K562 (cell line): ENCODE measurements around the gene DOCK4. TPM values are rescaled to one million over a fixed set of nuclear protein-coding genes. Genes with fewer than 3 reads are reported as not detected.

Source experiments
- ARID1B ChIP-seq: fragments of 450-650 bp; IDR thresholded peaks from 2 replicates; pipeline ENCODE4 v1.6.1; 2016; ENCODE audit warnings: antibody characterized with exemption, mild to moderate bottlenecking, inconsistent platforms
- ARNT ChIP-seq, 2 experiments: fragments of 450-650 bp; IDR thresholded peaks; 2 replicates each; pipeline ENCODE4 v1.6.1; 2016; ENCODE audit warnings: mild to moderate bottlenecking in 1 of 2
- CCAR2 ChIP-seq: fragments of 200-400 bp; formaldehyde crosslinking; IDR thresholded peaks from 2 replicates; pipeline ENCODE4 v1.6.1; 2017; ENCODE audit warnings: mild to moderate bottlenecking, low read depth, low read length
- FOXP1 ChIP-seq: sonication (generic); formaldehyde crosslinking; IDR thresholded peaks from 2 replicates; pipeline ENCODE4 v1.8.0; 2022; ENCODE audit warnings: mild to moderate bottlenecking, missing genetic modification reagents
- KDM5B ChIP-seq: fragments of 200-600 bp; sonication (generic); IDR thresholded peaks from 2 replicates; pipeline ENCODE4 v1.6.1; 2012; ENCODE audit warnings: low read depth, mild to moderate bottlenecking, moderate library complexity, low read length, control low read depth, inconsistent platforms; ENCODE audit not compliant: insufficient replicate concordance
- LARP7 ChIP-seq: fragments of 450-650 bp; IDR thresholded peaks from 2 replicates; pipeline ENCODE4 v1.6.1; 2016
- MNT ChIP-seq, 2 experiments: fragments of 450-650 bp; conservative IDR thresholded peaks; 2 replicates each; pipeline ENCODE4 v1.6.1; 2017; ENCODE audit warnings: mild to moderate bottlenecking in 2 of 2, moderate library complexity in 2 of 2
- MYBL2 ChIP-seq, 2 experiments: fragments of 450-650 bp in 1 of 2; sonication (generic) in 1 of 2; formaldehyde crosslinking in 1 of 2; IDR thresholded peaks; 2 replicates each; pipeline versions ENCODE4 v1.6.1 to v1.8.1; 2017 to 2022; ENCODE audit warnings: borderline replicate concordance in 1 of 2, inconsistent platforms in 1 of 2, low read depth in 1 of 2, mild to moderate bottlenecking in 1 of 2, missing genetic modification reagents in 1 of 2, moderate library complexity in 1 of 2
- NONO ChIP-seq, 2 experiments: fragments of 200-400 bp in 1 of 2; fragments of 450-650 bp in 1 of 2; formaldehyde crosslinking in 1 of 2; IDR thresholded peaks; 2 replicates each; pipeline ENCODE4 v1.6.1; 2017; ENCODE audit warnings: low read depth in 2 of 2, mild to moderate bottlenecking in 2 of 2, moderate library complexity in 2 of 2, low read length in 1 of 2
- STAG1 ChIP-seq: sonication (generic); formaldehyde crosslinking; IDR thresholded peaks from 2 replicates; pipeline ENCODE4 v1.5.0; 2020; ENCODE audit warnings: missing genetic modification reagents, borderline replicate concordance
- TAF9B ChIP-seq: fragments of 450-650 bp; IDR thresholded peaks from 2 replicates; pipeline ENCODE4 v1.6.1; 2018; ENCODE audit warnings: mild to moderate bottlenecking; ENCODE audit not compliant: partially characterized antibody
- TAL1 ChIP-seq: fragments of 450-650 bp; IDR thresholded peaks from 2 replicates; pipeline ENCODE4 v1.6.1; 2016; ENCODE audit warnings: mild to moderate bottlenecking
- TCF7 ChIP-seq: sonication (generic); IDR thresholded peaks from 2 replicates; pipeline ENCODE4 v1.6.1; 2016; ENCODE audit warnings: antibody characterized with exemption, borderline replicate concordance
- ZBTB11 ChIP-seq, 3 experiments: fragments of 200-800 bp in 1 of 3; fragments of 250-450 bp in 1 of 3; fragments of 450-650 bp in 1 of 3; sonication (Bioruptor Pico) in 1 of 3; sonication (Bioruptor generic) in 1 of 3; formaldehyde crosslinking in 1 of 3; IDR thresholded peaks; 2 replicates each; pipeline versions ENCODE4 v1.6.1 to v1.8.0; 2016 to 2022; ENCODE audit warnings: mild to moderate bottlenecking in 2 of 3, missing genetic modification characterization in 2 of 3, missing compliant biosample characterization in 1 of 3, moderate library complexity in 1 of 3
- ZNF282 ChIP-seq: sonication (generic); formaldehyde crosslinking; IDR thresholded peaks from 2 replicates; pipeline ENCODE4 v1.8.1; 2023; ENCODE audit warnings: missing genetic modification reagents
- ZNF75A ChIP-seq: fragments of 450-650 bp; formaldehyde crosslinking; IDR thresholded peaks from 2 replicates; pipeline ENCODE4 v1.4.0; 2020; ENCODE audit warnings: mild to moderate bottlenecking
- ZNF778 ChIP-seq: fragments of 450-650 bp; formaldehyde crosslinking; IDR thresholded peaks from 2 replicates; pipeline ENCODE4 v1.4.0; 2020; ENCODE audit warnings: mild to moderate bottlenecking, moderate library complexity
- polyA plus RNA-seq, 8 experiments: library from polyadenylated mRNA; depleted of rRNA in 4 of 8; stranded (reverse) in 5 of 8; unstranded in 3 of 8; fragments of >200 nt; fragmentation: Nextera tagmentation in 2 of 8; fragmentation: Illumina TruSeq in 1 of 8; extraction: Ambion mirVana in 2 of 8; extraction: Trizol in 1 of 8; gene quantifications; 2 replicates each; pipeline versions ENCODE4 v1.2.1 to v1.2.3, GENCODE V29; 2011 to 2014; ENCODE audit warnings: inconsistent platforms in 1 of 8, missing spikeins in 1 of 8
- total RNA-seq, 7 experiments: library from RNA; depleted of rRNA in 6 of 7; stranded (reverse); fragments of >200 nt in 6 of 7; fragmentation: Illumina TruSeq in 2 of 7; extraction: Trizol in 2 of 7; gene quantifications; 2 replicates each; pipeline versions ENCODE4 v1.2.1 to v1.2.3, GENCODE V29; 2011 to 2021; ENCODE audit warnings: low replicate concordance in 1 of 7
- TF ChIP-seq, protein P1 (sequence below), 3 experiments: IDR thresholded peaks in 2 of 3; conservative IDR thresholded peaks in 1 of 3; 2 replicates each; pipeline ENCODE4 v1.5.1; 2011 to 2012; ENCODE audit warnings: low read length in 3 of 3, mild to moderate bottlenecking in 3 of 3, control low read depth in 2 of 3, improper control_type of control experiment in 1 of 3, inconsistent platforms in 1 of 3, low read depth in 1 of 3, mixed read lengths in 1 of 3, moderate library complexity in 1 of 3; ENCODE audit not compliant: insufficient read depth in 2 of 3
- TF ChIP-seq, protein P2 (sequence below): fragments of 250-450 bp; sonication (Bioruptor Pico); IDR thresholded peaks from 2 replicates; pipeline ENCODE4 v1.9.0; 2021; ENCODE audit warnings: mild to moderate bottlenecking

Gene DOCK4
- total and polyA plus RNA-seq, 9 of the 15 experiments (the other 6 are each of a cell fraction or from before 2014, with no cell fraction given) = 0.42 to 5.7 (median 2.3) TPM

DNA sequence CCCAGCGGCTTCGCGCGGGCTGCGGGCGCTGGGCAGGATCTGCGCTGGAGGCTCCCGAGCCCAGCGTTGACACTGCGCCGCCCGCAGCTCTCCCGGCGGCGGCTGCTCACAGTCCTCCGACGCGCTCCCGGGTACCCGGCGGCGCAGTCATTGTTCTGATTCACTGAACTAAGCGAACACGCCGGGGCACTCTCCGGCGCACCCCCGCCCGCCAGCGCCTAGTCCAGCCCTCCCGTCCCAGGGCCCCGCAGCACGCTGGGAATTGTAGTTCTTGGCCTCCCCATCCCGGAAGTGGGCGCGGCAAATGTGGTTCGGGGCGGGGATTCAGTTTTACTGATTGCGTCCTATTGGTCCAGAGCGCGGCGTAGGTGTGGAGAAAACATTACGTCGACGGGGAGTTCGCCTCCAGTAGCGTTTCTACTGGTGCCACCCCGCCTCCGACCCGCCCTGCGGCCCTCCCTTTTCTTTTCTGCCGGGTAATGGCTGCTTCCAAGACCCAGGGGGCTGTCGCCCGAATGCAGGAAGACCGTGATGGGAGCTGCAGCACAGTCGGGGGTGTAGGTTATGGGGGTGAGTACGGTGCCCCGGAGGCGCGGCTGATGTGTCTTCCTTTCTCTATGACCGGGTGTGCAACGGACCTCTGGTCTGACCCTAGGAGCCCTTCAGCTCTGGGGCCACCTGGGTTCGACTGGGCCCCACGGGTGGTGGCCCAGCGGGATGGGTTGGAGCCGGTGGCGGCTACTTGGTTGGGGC lies at the start of gene DOCK4, which contains the start of gene ZNF277 (continued):
- no peak for TF ChIP-seq MYBL2 (IDR thresholded peaks at IDR 0.05; ENCODE audit: low read depth)
- no peak for TF ChIP-seq MYBL2 (CRISPR knock-in tag; IDR thresholded peaks at IDR 0.05; ENCODE audit: borderline replicate concordance)
- TF ChIP-seq LARP7 = 0 out of 2 replicates have a peak, but pooled peaks have one; percentile 32
- TF ChIP-seq MNT (conservative IDR thresholded peaks at IDR 0.05) = peak in 1 of 2 experiments; percentile 78; a peak in 2 of 4 replicates
- peak; percentile 74 for TF ChIP-seq KDM5B
- TF ChIP-seq TCF7 = no peak
- no peak for TF ChIP-seq NONO (IDR thresholded peaks at IDR 0.05; ENCODE audit: low read depth in 2 of 2, low read length in 1 of 2)
- no peak for TF ChIP-seq ARNT (IDR thresholded peaks at IDR 0.05)
- TF ChIP-seq ARID1B = no peak
- TF ChIP-seq, protein P1, sequence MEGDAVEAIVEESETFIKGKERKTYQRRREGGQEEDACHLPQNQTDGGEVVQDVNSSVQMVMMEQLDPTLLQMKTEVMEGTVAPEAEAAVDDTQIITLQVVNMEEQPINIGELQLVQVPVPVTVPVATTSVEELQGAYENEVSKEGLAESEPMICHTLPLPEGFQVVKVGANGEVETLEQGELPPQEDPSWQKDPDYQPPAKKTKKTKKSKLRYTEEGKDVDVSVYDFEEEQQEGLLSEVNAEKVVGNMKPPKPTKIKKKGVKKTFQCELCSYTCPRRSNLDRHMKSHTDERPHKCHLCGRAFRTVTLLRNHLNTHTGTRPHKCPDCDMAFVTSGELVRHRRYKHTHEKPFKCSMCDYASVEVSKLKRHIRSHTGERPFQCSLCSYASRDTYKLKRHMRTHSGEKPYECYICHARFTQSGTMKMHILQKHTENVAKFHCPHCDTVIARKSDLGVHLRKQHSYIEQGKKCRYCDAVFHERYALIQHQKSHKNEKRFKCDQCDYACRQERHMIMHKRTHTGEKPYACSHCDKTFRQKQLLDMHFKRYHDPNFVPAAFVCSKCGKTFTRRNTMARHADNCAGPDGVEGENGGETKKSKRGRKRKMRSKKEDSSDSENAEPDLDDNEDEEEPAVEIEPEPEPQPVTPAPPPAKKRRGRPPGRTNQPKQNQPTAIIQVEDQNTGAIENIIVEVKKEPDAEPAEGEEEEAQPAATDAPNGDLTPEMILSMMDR (IDR thresholded peaks at IDR 0.05 in 2 of 3, conservative IDR thresholded peaks at IDR 0.05 in 1 of 3; ENCODE audit: insufficient read depth in 2 of 3, low read depth in 1 of 3, low read length in 3 of 3) = peak in 1 of 3 experiments; percentile 10; a peak in 1 of 6 replicates
- no peak for TF ChIP-seq TAF9B
- TF ChIP-seq FOXP1 = peak; percentile 8; the same call in 1 of the 2 replicates
- TF ChIP-seq ZBTB11 (CRISPR knock-in tag; IDR thresholded peaks at IDR 0.05) = peak in 1 of 3 experiments; percentile 46; a peak in 1 of 6 replicates
- TF ChIP-seq STAG1 (CRISPR knock-in tag) = no peak
- no peak for TF ChIP-seq ZNF75A (CRISPR knock-in tag)
- TF ChIP-seq, protein P2, sequence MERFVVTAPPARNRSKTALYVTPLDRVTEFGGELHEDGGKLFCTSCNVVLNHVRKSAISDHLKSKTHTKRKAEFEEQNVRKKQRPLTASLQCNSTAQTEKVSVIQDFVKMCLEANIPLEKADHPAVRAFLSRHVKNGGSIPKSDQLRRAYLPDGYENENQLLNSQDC = no peak
- TF ChIP-seq TAL1 = no peak
- TF ChIP-seq CCAR2 = no peak
- TF ChIP-seq ZNF778 (CRISPR knock-in tag) = no peak
- TF ChIP-seq ZNF282 (CRISPR knock-in tag) = no peak
